HepG2 (cell line): ENCODE measurements around the gene GNG7. TPM values are rescaled to one million over a fixed set of nuclear protein-coding genes. Genes with fewer than 3 reads are reported as not detected.
A peak's percentile ranks its signal among the peaks of the same experiment; 100 is the strongest.

Experiments used
- DDIT3 ChIP-seq: sonication (generic); formaldehyde crosslinking; IDR thresholded peaks from 2 replicates; pipeline ENCODE4 v1.4.0; 2020; ENCODE audit warnings: mild to moderate bottlenecking, missing genetic modification reagents
- EEA1 ChIP-seq: sonication (generic); formaldehyde crosslinking; IDR thresholded peaks from 2 replicates; pipeline ENCODE4 v1.5.1; 2020; ENCODE audit warnings: mild to moderate bottlenecking, missing genetic modification reagents, borderline replicate concordance
- HCFC1 ChIP-seq: fragments of 150-350 bp; IDR thresholded peaks from 2 replicates; pipeline ENCODE4 v1.6.1; 2014; ENCODE audit warnings: low read depth, low read length
- MED1 ChIP-seq: sonication (generic); formaldehyde crosslinking; IDR thresholded peaks from 2 replicates; pipeline ENCODE4 v1.4.0; 2020; ENCODE audit warnings: missing genetic modification reagents
- MTA1 ChIP-seq: sonication (generic); formaldehyde crosslinking; IDR thresholded peaks from 2 replicates; pipeline ENCODE4 v1.4.0; 2020; ENCODE audit warnings: missing genetic modification reagents, mild to moderate bottlenecking, borderline replicate concordance
- NFIB ChIP-seq: sonication (generic); formaldehyde crosslinking; IDR thresholded peaks from 2 replicates; pipeline ENCODE4 v1.9.0; 2021; ENCODE audit warnings: missing genetic modification reagents, mild to moderate bottlenecking, borderline replicate concordance
- TBX3 ChIP-seq: fragments of 450-650 bp; IDR thresholded peaks from 2 replicates; pipeline ENCODE4 v1.6.1; 2017; ENCODE audit warnings: antibody characterized with exemption, mild to moderate bottlenecking, inconsistent platforms, borderline replicate concordance
- TEAD3 ChIP-seq: optimal IDR thresholded peaks from 2 replicates; pipeline ENCODE3; 2016; ENCODE audit warnings: borderline replicate concordance
- THYN1 ChIP-seq: sonication (generic); formaldehyde crosslinking; IDR thresholded peaks from 2 replicates; pipeline ENCODE4 v1.8.1; 2023; ENCODE audit warnings: low read depth, mild to moderate bottlenecking, moderate library complexity, missing genetic modification reagents, borderline replicate concordance
- ZFP36L1 ChIP-seq: sonication (generic); formaldehyde crosslinking; IDR thresholded peaks from 2 replicates; pipeline ENCODE4 v1.8.0; 2022; ENCODE audit warnings: mild to moderate bottlenecking, missing genetic modification reagents, moderate library complexity
- ZNF180 ChIP-seq: sonication (generic); formaldehyde crosslinking; IDR thresholded peaks from 2 replicates; pipeline ENCODE4 v1.4.0; 2020; ENCODE audit warnings: low read depth, missing genetic modification reagents, borderline replicate concordance
- ZNF674 ChIP-seq: sonication (generic); formaldehyde crosslinking; IDR thresholded peaks from 2 replicates; pipeline ENCODE4 v1.5.0; 2020; ENCODE audit warnings: low read depth, mild to moderate bottlenecking, missing genetic modification reagents
- ZNF768 ChIP-seq: sonication (generic); formaldehyde crosslinking; IDR thresholded peaks from 2 replicates; pipeline ENCODE4 v1.4.0; 2020; ENCODE audit warnings: missing genetic modification reagents
- ZNF782 ChIP-seq: sonication (generic); formaldehyde crosslinking; IDR thresholded peaks from 2 replicates; pipeline ENCODE4 v1.4.0; 2020; ENCODE audit warnings: missing genetic modification reagents, mild to moderate bottlenecking, borderline replicate concordance
- polyA plus RNA-seq, 8 experiments: library from polyadenylated mRNA; depleted of rRNA in 3 of 8; stranded (reverse) in 7 of 8; unstranded in 1 of 8; fragments of >200 nt; fragmentation: Illumina TruSeq in 4 of 8; extraction: Trizol in 4 of 8; gene quantifications; 2 replicates each; pipeline versions ENCODE4 v1.2.1 to v1.2.3, GENCODE V29; 2011 to 2016; ENCODE audit warnings: low read depth in 4 of 8, missing spikeins in 1 of 8, mixed read lengths in 1 of 8; ENCODE audit not compliant: insufficient read depth in 1 of 8
- total RNA-seq, 5 experiments: library from RNA; depleted of rRNA; stranded (reverse); fragments of >200 nt; fragmentation: Illumina TruSeq; extraction: Trizol; gene quantifications; 2 replicates each; pipeline ENCODE4 v1.2.3, GENCODE V29; 2016; ENCODE audit warnings: low read depth in 1 of 5
- TF ChIP-seq, protein P1 (sequence below): sonication (generic); formaldehyde crosslinking; IDR thresholded peaks from 2 replicates; pipeline ENCODE4 v1.4.0; 2020; ENCODE audit warnings: mild to moderate bottlenecking, missing genetic modification reagents
- TF ChIP-seq, protein P2 (sequence below): sonication (generic); formaldehyde crosslinking; IDR thresholded peaks from 2 replicates; pipeline ENCODE4 v1.4.0; 2020; ENCODE audit warnings: missing genetic modification reagents
- TF ChIP-seq, protein P3 (sequence below): sonication (generic); formaldehyde crosslinking; IDR thresholded peaks from 2 replicates; pipeline ENCODE4 v1.8.0; 2022; ENCODE audit warnings: mild to moderate bottlenecking, missing genetic modification reagents, moderate library complexity
- TF ChIP-seq, protein P4 (sequence below): sonication (generic); formaldehyde crosslinking; IDR thresholded peaks from 2 replicates; pipeline ENCODE4 v1.5.0; 2020; ENCODE audit warnings: missing genetic modification reagents
- TF ChIP-seq, protein P5 (sequence below): sonication (generic); formaldehyde crosslinking; conservative IDR thresholded peaks from 2 replicates; pipeline ENCODE4 v1.4.0; 2020; ENCODE audit warnings: missing genetic modification reagents

Gene GNG7
- total and polyA plus RNA-seq, 2 of the 13 experiments (the other 11 are each of a cell fraction or from before 2014, with no cell fraction given) = 1.4 to 3.3 TPM

DNA sequence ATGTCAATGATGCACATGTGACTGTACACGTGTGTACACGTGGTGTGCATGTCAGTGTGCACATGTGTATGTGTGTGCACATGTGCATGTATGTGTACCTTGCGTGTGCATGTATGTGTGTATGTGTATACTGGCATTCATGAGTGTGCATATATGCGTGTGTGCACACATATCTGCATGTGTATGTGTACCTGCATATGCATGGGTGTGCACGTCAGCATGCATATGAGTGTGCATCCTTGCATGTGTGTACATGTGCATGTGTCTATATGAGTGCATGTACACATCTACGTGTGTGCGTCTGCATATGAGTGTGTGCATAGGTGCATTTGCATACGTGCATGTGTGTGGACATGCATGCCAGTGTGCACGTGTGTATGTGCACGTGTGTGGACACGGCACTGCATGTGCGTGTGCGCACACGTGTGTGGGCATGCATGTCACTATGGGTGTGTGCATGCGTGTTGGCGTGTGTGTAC lies 178.1 kb downstream of the GNG7 start (continued):
- TF ChIP-seq, protein P1, sequence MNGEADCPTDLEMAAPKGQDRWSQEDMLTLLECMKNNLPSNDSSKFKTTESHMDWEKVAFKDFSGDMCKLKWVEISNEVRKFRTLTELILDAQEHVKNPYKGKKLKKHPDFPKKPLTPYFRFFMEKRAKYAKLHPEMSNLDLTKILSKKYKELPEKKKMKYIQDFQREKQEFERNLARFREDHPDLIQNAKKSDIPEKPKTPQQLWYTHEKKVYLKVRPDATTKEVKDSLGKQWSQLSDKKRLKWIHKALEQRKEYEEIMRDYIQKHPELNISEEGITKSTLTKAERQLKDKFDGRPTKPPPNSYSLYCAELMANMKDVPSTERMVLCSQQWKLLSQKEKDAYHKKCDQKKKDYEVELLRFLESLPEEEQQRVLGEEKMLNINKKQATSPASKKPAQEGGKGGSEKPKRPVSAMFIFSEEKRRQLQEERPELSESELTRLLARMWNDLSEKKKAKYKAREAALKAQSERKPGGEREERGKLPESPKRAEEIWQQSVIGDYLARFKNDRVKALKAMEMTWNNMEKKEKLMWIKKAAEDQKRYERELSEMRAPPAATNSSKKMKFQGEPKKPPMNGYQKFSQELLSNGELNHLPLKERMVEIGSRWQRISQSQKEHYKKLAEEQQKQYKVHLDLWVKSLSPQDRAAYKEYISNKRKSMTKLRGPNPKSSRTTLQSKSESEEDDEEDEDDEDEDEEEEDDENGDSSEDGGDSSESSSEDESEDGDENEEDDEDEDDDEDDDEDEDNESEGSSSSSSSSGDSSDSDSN (CRISPR knock-in tag) = no peak
- TF ChIP-seq, protein P2, sequence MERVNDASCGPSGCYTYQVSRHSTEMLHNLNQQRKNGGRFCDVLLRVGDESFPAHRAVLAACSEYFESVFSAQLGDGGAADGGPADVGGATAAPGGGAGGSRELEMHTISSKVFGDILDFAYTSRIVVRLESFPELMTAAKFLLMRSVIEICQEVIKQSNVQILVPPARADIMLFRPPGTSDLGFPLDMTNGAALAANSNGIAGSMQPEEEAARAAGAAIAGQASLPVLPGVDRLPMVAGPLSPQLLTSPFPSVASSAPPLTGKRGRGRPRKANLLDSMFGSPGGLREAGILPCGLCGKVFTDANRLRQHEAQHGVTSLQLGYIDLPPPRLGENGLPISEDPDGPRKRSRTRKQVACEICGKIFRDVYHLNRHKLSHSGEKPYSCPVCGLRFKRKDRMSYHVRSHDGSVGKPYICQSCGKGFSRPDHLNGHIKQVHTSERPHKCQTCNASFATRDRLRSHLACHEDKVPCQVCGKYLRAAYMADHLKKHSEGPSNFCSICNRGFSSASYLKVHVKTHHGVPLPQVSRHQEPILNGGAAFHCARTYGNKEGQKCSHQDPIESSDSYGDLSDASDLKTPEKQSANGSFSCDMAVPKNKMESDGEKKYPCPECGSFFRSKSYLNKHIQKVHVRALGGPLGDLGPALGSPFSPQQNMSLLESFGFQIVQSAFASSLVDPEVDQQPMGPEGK (CRISPR knock-in tag) = no peak
- TF ChIP-seq THYN1 (CRISPR knock-in tag) (no peak), DDIT3 (CRISPR knock-in tag) (no peak), ZNF180 (CRISPR knock-in tag) (no peak), NFIB (CRISPR knock-in tag) (no peak), ZNF782 (CRISPR knock-in tag) (no peak), TEAD3 (peak; percentile 8), HCFC1 (no peak), ZFP36L1 (no peak), MED1 (CRISPR knock-in tag) (no peak), MTA1 (CRISPR knock-in tag) (no peak), ZNF674 (CRISPR knock-in tag) (no peak), ZNF768 (CRISPR knock-in tag) (no peak), TBX3 (no peak), EEA1 (CRISPR knock-in tag) (no peak)
- TF ChIP-seq, protein P3, sequence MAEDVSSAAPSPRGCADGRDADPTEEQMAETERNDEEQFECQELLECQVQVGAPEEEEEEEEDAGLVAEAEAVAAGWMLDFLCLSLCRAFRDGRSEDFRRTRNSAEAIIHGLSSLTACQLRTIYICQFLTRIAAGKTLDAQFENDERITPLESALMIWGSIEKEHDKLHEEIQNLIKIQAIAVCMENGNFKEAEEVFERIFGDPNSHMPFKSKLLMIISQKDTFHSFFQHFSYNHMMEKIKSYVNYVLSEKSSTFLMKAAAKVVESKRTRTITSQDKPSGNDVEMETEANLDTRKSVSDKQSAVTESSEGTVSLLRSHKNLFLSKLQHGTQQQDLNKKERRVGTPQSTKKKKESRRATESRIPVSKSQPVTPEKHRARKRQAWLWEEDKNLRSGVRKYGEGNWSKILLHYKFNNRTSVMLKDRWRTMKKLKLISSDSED (CRISPR knock-in tag) = no peak
- TF ChIP-seq, protein P4, sequence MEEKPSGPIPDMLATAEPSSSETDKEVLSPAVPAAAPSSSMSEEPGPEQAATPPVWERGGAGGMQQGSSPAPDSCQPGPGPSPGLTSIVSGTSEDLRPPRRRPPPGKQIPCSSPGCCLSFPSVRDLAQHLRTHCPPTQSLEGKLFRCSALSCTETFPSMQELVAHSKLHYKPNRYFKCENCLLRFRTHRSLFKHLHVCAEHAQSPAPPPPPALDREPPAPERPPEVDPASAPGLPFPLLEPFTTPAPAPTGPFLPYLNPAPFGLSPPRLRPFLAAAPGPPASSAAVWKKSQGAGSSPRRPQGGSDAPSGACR = no peak
- TF ChIP-seq, protein P5, sequence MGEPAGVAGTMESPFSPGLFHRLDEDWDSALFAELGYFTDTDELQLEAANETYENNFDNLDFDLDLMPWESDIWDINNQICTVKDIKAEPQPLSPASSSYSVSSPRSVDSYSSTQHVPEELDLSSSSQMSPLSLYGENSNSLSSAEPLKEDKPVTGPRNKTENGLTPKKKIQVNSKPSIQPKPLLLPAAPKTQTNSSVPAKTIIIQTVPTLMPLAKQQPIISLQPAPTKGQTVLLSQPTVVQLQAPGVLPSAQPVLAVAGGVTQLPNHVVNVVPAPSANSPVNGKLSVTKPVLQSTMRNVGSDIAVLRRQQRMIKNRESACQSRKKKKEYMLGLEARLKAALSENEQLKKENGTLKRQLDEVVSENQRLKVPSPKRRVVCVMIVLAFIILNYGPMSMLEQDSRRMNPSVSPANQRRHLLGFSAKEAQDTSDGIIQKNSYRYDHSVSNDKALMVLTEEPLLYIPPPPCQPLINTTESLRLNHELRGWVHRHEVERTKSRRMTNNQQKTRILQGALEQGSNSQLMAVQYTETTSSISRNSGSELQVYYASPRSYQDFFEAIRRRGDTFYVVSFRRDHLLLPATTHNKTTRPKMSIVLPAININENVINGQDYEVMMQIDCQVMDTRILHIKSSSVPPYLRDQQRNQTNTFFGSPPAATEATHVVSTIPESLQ (CRISPR knock-in tag) = no peak
